ENCODE data around the gene KRT26. TPM values are rescaled to one million over a fixed set of nuclear protein-coding genes. Genes with fewer than 3 reads are reported as not detected.

The KRT26 gene
- total RNA-seq, 1 experiment from 2014 or later = not detected

DNA sequence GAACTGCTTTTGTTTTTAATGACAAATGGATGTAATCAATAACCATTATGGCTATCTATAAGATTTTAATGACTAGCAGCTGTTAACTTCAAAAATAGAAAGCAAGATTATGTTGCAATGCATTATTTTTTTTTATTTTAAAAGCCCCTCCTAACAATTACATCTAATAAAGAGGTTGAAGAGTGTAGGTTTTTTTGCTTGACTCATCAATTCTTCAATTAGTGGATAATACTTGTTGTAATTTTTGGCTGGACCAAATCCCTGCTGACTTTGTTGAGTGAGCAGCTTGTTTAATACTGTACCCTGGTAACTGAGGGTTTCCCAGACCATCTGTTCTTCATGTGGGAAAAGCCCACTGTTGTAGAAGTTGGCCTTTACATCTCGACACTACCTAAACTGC is 41.0 kb downstream of the KRT26 start:
- peaks cover 14% of the 10 kb centered on the region for H3K27me3 Mint-ChIP-seq (ENCODE audit: low read depth)
- no peak for TF ChIP-seq GRHL2 (CRISPR knock-in tag; IDR thresholded peaks at IDR 0.05; ENCODE audit: insufficient replicate concordance, severe bottlenecking)
- TF ChIP-seq ETV6 (CRISPR knock-in tag; IDR thresholded peaks at IDR 0.05) = no peak
- TF ChIP-seq, protein P1, sequence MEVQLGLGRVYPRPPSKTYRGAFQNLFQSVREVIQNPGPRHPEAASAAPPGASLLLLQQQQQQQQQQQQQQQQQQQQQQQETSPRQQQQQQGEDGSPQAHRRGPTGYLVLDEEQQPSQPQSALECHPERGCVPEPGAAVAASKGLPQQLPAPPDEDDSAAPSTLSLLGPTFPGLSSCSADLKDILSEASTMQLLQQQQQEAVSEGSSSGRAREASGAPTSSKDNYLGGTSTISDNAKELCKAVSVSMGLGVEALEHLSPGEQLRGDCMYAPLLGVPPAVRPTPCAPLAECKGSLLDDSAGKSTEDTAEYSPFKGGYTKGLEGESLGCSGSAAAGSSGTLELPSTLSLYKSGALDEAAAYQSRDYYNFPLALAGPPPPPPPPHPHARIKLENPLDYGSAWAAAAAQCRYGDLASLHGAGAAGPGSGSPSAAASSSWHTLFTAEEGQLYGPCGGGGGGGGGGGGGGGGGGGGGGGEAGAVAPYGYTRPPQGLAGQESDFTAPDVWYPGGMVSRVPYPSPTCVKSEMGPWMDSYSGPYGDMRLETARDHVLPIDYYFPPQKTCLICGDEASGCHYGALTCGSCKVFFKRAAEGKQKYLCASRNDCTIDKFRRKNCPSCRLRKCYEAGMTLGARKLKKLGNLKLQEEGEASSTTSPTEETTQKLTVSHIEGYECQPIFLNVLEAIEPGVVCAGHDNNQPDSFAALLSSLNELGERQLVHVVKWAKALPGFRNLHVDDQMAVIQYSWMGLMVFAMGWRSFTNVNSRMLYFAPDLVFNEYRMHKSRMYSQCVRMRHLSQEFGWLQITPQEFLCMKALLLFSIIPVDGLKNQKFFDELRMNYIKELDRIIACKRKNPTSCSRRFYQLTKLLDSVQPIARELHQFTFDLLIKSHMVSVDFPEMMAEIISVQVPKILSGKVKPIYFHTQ (CRISPR knock-in tag; IDR thresholded peaks at IDR 0.05) = no peak
- no peak for TF ChIP-seq TCF7 (CRISPR knock-in tag; IDR thresholded peaks at IDR 0.05; ENCODE audit: low read depth)
- no peak for TF ChIP-seq FOXP1 (CRISPR knock-in tag; IDR thresholded peaks at IDR 0.05; ENCODE audit: borderline replicate concordance)
- no peak overlapping the region for H3K4me3 Mint-ChIP-seq
- ChIA-PET CTCF (interaction anchor here (1.4 kb wide), 1 partner anchor 115 kb away, joined by 4 read pairs; no protein-coding TSS in a partner anchor), POLR2A (no interaction called here)
- no peaks in the 10 kb centered on the region for H3K4me1 Mint-ChIP-seq
- ATAC-seq (no peak), DNase-seq (ENCODE audit: low spot score) (no peak)
- peaks cover 16% of the 10 kb centered on the region for H3K9me3 Mint-ChIP-seq
- H3K36me3 Mint-ChIP-seq = 0 out of 2 replicates have a peak, but pooled peaks cover 6% of the 10 kb centered on the region
- H3K27ac Mint-ChIP-seq = no peak overlapping the region

DNA sequence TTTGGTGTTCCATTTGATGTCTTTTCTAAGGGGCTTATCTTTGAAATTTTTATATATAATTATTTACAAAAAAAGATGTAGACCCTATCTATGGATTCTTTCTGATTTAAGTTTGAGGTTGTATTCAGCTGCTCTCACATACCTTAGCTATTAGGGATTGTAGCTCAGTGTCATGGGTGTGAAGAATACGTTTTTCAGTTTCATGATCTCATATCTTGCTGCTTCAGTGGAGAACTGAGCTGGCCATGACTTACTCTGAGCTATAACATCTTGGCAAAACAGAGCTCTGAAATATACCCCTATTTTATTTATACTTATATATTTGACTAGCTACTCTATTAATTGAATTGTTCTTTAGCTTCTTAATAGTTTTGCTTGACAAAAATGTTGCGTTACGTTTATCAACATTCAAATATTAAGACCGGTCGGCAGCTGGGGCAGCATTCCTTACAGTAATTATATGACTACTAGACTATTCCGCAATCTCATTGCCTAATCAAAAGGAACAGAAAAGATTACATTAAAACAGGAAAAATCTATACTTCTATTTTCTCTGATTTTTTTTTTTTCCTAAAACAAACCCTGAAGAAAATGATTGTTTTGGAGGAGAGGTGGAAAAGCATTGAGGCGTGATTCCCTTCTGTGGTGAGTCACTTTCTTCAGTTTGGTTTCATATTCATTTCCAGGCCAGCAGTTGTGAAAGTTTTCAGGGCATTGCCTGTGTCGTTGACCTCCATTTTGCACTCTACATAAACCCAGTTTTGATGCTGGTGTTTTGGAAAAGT is 44.4 kb downstream of the KRT26 start:
- ChIA-PET CTCF (interaction anchor here (0.7 to 1.5 kb wide), 4 partner anchors 11 to 112 kb away, joined by 3 to 8 read pairs (median 4); no protein-coding TSS in a partner anchor), POLR2A (no interaction called here)
- Mint-ChIP-seq H3K36me3 (no peaks in the 10 kb centered on the region), H3K27ac (no peak overlapping the region), H3K9me3 (no peaks in the 10 kb centered on the region), H3K27me3 (ENCODE audit: low read depth) (peaks cover 11% of the 10 kb centered on the region), H3K4me3 (no peak overlapping the region), H3K4me1 (no peaks in the 10 kb centered on the region)
- TF ChIP-seq, protein P2, sequence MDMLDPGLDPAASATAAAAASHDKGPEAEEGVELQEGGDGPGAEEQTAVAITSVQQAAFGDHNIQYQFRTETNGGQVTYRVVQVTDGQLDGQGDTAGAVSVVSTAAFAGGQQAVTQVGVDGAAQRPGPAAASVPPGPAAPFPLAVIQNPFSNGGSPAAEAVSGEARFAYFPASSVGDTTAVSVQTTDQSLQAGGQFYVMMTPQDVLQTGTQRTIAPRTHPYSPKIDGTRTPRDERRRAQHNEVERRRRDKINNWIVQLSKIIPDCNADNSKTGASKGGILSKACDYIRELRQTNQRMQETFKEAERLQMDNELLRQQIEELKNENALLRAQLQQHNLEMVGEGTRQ (CRISPR knock-in tag; IDR thresholded peaks at IDR 0.05) = no peak
- TF ChIP-seq, protein P3, sequence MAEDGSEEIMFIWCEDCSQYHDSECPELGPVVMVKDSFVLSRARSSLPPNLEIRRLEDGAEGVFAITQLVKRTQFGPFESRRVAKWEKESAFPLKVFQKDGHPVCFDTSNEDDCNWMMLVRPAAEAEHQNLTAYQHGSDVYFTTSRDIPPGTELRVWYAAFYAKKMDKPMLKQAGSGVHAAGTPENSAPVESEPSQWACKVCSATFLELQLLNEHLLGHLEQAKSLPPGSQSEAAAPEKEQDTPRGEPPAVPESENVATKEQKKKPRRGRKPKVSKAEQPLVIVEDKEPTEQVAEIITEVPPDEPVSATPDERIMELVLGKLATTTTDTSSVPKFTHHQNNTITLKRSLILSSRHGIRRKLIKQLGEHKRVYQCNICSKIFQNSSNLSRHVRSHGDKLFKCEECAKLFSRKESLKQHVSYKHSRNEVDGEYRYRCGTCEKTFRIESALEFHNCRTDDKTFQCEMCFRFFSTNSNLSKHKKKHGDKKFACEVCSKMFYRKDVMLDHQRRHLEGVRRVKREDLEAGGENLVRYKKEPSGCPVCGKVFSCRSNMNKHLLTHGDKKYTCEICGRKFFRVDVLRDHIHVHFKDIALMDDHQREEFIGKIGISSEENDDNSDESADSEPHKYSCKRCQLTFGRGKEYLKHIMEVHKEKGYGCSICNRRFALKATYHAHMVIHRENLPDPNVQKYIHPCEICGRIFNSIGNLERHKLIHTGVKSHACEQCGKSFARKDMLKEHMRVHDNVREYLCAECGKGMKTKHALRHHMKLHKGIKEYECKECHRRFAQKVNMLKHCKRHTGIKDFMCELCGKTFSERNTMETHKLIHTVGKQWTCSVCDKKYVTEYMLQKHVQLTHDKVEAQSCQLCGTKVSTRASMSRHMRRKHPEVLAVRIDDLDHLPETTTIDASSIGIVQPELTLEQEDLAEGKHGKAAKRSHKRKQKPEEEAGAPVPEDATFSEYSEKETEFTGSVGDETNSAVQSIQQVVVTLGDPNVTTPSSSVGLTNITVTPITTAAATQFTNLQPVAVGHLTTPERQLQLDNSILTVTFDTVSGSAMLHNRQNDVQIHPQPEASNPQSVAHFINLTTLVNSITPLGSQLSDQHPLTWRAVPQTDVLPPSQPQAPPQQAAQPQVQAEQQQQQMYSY (CRISPR knock-in tag; IDR thresholded peaks at IDR 0.05) = no peak
- TF ChIP-seq, protein P4, sequence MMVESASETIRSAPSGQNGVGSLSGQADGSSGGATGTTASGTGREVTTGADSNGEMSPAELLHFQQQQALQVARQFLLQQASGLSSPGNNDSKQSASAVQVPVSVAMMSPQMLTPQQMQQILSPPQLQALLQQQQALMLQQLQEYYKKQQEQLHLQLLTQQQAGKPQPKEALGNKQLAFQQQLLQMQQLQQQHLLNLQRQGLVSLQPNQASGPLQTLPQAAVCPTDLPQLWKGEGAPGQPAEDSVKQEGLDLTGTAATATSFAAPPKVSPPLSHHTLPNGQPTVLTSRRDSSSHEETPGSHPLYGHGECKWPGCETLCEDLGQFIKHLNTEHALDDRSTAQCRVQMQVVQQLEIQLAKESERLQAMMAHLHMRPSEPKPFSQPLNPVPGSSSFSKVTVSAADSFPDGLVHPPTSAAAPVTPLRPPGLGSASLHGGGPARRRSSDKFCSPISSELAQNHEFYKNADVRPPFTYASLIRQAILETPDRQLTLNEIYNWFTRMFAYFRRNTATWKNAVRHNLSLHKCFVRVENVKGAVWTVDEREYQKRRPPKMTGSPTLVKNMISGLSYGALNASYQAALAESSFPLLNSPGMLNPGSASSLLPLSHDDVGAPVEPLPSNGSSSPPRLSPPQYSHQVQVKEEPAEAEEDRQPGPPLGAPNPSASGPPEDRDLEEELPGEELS (CRISPR knock-in tag; IDR thresholded peaks at IDR 0.05) = no peak
- TF ChIP-seq RELA (CRISPR knock-in tag; IDR thresholded peaks at IDR 0.05; ENCODE audit: borderline replicate concordance) (no peak), ZSCAN18 (CRISPR knock-in tag; IDR thresholded peaks at IDR 0.05) (no peak), FOXJ3 (CRISPR knock-in tag; IDR thresholded peaks at IDR 0.05; ENCODE audit: borderline replicate concordance) (no peak), TP53 (CRISPR knock-in tag; IDR thresholded peaks at IDR 0.05) (no peak), FOXK1 (CRISPR knock-in tag; IDR thresholded peaks at IDR 0.05) (no peak), JUN (CRISPR knock-in tag; IDR thresholded peaks at IDR 0.05) (no peak), CREM (CRISPR knock-in tag; IDR thresholded peaks at IDR 0.05) (no peak)
- TF ChIP-seq, protein P5, sequence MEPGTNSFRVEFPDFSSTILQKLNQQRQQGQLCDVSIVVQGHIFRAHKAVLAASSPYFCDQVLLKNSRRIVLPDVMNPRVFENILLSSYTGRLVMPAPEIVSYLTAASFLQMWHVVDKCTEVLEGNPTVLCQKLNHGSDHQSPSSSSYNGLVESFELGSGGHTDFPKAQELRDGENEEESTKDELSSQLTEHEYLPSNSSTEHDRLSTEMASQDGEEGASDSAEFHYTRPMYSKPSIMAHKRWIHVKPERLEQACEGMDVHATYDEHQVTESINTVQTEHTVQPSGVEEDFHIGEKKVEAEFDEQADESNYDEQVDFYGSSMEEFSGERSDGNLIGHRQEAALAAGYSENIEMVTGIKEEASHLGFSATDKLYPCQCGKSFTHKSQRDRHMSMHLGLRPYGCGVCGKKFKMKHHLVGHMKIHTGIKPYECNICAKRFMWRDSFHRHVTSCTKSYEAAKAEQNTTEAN (CRISPR knock-in tag; IDR thresholded peaks at IDR 0.05) = no peak
- no peak for DNase-seq (ENCODE audit: low spot score)
- ATAC-seq = no peak
